HG03280 (cell line): ENCODE results near the gene LRRC8A.
A peak's percentile ranks its signal among the peaks of the same experiment; 100 is the strongest.

Experiments
- ATAC-seq: cut with Tn5 transposase; IDR thresholded peaks from one replicate; pipeline ENCODE4 v1.9.1; 2021; ENCODE audit warnings: mild to moderate bottlenecking, moderate library complexity; ENCODE audit not compliant: unreplicated experiment

The LRRC8A gene

DNA sequence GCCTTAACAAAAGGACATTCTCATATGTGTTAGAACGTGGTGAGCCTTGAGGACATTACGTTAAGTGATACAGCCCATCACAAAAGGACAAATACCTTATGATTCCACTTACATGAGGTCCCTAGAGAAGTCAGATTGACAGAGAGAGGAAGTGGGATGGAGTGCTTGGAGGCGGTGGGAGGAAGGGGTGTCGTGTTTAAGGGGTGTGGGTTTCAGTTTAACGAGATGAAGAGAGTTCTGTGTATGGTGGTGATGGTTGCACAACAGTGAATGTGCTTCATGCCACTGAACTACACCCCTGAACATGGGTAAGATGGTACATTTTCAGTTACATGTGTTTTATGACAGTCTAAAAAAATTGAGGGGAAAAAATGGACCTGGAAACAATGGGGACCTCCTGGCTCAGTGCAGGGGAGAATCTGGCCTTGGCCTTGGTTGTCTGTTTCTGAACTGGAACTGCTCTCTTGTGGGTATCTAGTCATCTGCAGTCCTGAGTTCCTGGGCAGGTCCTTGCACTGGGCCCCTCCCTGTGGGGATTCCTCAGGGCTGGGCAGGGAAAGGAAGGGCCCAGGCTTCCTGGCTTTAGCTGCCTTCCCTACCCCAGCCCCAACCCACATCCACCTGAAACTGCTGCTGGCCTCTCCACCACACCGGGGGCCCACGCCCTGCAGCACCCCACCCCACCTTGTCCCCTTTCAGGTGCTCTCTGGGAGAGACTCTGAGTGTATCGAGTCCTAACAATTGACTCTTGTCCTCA is 17.8 kb downstream of the LRRC8A start:
- no peak for ATAC-seq

DNA sequence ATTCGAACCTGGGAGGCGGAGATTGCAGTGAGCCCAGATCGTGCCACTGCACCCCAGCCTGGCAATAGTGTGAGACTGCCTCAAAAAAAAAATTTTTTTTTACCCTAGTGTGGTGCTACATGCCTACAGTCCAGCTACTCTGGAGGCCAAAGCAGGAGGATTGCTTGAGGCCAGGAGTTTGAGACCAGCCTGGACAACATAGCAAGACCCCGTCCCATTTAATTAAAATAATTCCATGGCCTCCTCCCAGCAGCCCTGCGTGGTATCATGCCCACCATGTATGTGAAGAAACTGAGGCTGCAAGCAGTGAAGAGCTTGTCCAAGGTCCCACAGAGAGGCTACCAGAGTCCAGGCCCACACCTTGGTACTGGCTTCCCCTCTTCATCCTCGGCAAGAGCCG is 19.4 kb downstream of the LRRC8A start:
- ATAC-seq = no peak

DNA sequence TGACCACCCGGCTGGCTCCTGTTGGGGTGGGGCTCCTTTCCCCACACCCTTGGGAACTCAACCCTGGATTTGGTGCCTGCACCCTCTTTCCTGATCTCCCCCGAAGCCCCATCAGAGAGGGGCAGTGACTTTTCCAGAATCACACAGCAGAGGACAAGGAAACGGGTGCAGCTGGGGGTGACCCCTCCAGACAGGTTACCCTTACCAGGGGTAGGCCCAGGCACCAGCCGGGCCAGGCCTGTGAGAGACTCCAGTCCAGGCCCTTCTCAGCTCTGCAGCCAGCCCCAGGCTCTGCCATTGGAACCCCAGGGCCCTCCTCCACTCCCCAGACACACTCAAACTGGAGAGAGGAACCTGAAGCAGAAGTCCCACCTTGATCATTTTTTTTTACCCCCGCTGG is 19.9 kb downstream of the LRRC8A start:
- no peak for ATAC-seq

DNA sequence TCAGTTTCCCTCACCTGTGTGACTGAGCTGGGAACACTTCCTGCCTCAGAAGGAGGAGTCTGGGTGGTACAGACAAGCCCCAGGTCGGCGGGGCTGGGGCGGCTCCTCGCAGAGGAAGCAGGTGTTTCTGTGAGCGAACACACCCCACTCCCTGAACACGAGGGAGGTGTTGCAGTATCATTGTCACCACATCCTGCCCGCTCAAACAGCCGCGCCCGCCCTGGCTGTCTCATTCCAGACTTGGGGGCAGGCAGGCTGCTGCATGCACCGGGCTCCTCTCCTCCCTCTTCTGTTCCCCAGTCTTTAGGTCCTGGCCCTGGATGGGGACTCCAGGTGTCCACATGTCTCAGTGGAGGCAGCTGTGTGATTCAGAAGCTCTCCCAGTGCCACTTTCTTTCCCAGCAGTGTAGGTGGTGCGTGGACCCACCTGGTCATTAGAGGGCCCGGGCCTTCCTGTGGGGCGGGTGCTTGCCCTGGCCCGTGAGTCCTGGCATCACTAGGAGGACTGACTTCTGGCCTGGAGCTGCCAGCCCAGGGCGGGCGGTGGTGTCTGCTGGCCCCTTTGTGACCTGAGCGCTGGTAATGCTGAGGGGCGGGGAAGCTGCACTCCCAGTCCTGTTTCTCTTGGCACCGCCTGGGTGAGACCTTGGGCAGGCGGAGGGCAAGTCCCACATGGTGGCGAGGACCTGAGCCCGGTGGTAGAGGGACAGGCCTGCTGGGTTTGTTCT is 20.6 kb downstream of the LRRC8A start:
- peak; percentile 87 for ATAC-seq

DNA sequence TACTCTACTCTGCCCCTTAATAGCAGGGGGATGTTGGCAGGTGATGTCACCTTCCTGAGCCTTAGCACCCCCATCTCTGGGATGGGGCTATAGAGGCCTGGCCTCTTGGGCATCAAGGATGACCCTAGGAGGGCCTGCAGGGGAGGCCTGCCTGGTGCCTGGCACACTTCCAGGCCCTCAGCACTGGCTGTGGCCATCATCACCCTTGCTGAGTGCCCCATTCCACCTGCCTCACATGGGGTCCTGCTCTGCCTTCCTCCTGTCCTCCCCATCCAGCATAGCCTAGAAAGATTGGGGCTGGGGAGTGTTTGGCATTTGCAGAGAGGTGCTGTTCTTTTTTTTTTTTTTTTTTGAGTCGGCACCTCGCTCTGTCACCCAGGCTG is 21.1 kb downstream of the LRRC8A start:
- no peak for ATAC-seq

DNA sequence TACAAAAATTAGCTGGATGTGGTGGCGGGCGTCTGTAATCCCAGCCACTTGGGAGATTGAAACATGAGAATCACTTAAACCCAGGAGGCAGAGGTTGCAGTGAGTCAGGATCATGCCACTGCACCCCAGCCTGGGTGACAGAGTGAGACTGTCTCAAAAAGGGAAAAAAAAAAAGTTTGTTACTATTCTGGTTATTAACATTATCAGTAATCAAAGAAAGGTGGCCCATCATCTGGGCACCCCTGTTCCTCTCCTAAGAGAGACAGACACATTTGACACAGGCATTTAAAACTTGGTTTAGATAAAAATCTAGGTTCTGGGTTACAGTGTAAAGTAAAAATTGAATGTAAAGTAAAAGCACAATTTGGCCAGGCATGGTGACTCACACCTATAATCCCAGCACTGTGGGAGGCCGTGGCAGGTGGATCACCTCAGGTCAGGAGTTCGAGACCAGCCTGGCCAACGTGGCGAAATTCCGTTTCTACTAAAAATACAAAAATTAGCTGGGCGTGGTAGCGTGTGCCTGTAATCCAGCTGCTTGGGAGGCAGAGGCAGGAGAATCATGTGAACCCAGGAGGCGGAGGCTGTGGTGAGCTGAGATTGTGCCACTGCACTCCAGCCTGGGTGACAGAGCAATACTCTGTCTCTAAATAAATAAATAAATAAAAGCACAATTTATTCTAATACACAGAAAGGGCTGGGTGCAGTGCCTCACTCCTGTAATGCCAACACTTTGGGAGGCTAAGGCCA is 22.1 kb downstream of the LRRC8A start:
- no peak for ATAC-seq

DNA sequence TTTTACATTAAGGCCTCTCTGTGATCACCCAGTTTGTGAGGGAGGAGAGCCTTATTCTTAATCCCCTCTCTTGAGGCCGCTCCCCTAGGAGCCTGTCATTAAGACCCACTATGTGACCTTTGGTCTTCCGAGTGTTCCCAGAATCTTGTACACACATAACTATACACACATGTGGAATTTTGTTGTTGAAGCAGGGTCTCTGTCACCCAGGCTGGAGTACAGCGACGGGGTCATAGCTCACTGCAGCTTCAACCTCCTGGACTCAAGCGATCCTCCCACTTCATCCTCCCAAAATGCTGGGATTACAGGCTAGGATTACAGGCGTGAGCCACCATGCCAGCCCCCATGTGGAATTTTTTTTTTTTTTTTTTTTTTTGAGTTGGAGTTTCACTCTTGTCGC is 24.0 kb downstream of the LRRC8A start:
- ATAC-seq = no peak

DNA sequence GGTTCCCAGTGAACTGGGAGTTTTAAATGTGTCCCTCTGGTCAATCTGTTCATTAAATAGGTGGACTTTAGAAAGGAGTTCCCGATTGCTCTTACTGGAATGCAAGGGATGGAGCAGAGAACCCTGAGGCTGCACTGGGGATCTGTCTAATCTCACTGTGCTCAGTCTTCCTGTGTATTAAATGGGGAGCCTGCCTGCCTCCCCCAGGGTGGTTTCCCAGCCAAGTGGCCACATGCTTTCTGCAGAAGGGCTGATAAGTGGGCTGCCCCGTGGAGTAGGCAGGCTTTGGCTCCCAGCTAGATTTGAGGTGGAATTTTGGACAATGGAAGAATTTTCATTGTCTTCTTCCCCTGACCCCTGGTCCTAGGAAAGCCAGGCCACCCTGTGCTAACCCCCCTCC is 24.8 kb downstream of the LRRC8A start:
- no peak for ATAC-seq

DNA sequence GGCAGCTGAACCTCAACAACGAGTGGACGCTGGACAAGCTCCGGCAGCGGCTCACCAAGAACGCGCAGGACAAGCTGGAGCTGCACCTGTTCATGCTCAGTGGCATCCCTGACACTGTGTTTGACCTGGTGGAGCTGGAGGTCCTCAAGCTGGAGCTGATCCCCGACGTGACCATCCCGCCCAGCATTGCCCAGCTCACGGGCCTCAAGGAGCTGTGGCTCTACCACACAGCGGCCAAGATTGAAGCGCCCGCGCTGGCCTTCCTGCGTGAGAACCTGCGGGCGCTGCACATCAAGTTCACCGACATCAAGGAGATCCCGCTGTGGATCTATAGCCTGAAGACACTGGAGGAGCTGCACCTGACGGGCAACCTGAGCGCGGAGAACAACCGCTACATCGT is 26.4 kb downstream of the LRRC8A start:
- ATAC-seq = no peak

DNA sequence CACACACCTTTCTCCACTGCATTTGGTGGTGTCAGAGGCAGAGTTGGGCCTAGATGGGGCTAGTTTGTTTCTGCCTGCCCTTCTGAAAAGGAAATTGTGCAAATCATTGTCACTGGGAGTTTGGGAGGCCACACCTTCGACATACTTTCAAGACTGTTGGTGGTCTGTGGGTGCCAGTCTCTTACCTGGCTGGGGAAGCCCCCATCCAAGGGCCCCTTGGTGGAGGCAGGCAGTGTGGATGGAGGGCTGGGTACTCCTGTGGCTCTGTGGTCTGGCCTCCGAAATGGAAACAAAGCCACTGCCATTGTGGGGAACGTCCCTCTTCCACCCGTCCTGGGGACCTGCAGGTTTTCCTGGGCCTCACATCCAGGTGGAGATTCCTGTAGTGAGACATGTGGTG is 27.9 kb downstream of the LRRC8A start:
- ATAC-seq = no peak

DNA sequence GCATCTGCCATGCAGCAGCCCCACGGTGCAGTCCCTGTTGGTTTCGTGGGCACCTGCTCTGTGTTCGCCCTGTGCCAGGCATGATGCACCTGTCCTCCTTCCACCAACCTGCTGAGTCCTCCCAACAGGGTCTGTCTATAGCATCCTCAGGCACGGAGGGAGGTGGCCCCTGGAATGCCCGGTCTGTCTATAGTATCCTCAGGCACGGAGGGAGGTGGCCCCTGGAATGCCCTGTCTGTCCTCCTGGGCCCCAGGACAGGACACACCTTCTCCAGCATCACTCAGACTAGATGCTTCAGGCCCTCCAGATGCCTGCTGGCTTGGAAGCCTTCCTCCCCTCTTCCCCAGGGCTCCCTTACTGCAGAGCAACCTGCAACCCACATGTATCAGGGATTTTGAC is 29.0 kb downstream of the LRRC8A start:
- ATAC-seq = no peak

DNA sequence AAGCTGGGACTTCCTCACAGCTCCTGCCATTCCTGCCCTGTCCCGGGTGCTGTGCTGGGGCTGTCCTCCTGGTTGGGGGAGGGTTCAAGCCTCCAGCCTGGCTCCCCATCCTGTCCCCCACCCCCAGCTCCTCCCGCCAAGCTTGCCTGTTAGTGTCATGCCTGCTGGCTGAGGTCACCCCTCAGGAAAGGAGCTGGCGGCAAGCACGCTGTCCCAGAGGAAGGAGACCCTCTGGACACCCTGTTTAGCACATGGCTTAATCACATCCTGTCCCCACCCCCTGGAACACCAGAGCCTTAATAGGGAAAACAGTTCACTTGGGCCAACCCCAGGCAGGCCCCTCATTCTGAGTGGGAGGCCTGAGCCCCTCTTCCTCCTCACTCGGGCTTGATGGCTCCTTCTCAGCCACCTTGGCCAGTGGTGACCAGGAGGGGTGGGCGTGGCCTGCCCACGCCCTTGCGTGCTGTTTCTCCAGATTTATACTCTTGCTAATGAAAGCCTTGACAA is 29.6 kb downstream of the LRRC8A start:
- no peak for ATAC-seq

DNA sequence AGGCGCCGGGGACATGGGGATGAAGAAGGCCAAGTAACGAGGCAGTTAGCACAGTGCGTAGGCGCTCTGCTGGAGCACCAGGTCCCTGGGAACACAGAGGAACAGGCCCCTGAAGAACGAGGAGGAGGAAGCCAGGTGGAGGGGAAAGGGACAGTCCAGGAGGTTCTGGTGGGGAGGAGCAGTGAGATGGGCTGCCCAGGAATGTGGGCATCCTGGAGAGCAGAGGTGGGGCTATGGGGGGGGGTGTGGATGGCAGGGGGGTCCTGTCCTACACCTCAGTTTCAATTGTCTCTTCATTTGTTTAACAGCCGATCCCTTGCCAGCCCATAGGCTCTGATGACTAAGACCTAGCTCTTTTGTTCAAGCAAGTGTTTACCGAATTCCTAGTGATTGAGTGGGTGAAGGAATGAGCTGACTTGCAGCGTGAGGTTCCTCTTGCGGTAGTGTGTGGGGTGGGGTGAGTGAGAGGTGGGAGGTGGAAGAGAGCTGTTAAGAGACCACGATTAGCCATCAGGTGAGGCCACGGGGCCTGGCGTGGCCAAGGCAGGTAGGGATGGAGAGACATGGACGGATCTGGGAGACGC is 30.4 kb downstream of the LRRC8A start:
- no peak for ATAC-seq

DNA sequence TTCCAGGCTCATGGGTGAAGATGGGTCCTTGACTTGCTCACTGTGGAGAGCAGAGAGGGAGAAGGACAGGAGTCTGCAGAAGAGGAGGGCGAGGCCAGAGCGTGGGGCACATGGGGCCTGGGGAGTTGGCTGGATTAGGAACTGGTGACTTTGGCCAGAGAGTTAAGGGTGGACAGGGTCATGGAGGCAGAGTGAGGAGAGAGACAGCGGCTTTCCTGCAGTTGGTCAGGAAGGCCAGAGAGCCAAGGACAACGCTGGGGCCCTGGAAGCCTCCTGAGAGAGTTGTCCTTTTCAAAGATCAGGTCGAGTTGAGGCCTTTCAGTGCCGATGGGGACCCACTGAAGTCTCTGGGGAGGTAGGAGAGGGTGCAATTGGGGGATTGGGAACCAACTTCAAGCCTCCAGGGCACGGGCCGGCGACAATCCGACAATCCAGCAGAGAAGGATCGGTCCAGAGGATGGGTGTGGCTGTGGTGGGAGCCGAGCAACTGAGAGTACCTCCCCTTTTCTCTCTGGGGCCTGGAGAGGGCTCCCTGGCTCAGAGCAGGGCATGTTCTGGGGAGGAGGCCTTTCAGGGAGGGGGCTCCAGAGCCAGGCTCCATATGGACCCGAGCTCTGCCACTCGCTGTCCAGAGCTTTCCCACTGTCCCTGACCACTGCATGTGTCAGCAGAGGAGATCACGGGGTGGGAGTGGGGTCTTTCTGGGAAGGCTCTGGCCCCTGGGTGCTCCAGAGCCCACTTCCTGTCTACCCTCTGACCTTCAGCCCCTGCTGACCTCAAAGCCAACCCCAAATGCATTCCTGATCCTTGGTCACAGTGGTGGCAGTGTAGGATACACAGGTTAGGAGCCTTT is 31.3 kb downstream of the LRRC8A start:
- ATAC-seq = no peak

DNA sequence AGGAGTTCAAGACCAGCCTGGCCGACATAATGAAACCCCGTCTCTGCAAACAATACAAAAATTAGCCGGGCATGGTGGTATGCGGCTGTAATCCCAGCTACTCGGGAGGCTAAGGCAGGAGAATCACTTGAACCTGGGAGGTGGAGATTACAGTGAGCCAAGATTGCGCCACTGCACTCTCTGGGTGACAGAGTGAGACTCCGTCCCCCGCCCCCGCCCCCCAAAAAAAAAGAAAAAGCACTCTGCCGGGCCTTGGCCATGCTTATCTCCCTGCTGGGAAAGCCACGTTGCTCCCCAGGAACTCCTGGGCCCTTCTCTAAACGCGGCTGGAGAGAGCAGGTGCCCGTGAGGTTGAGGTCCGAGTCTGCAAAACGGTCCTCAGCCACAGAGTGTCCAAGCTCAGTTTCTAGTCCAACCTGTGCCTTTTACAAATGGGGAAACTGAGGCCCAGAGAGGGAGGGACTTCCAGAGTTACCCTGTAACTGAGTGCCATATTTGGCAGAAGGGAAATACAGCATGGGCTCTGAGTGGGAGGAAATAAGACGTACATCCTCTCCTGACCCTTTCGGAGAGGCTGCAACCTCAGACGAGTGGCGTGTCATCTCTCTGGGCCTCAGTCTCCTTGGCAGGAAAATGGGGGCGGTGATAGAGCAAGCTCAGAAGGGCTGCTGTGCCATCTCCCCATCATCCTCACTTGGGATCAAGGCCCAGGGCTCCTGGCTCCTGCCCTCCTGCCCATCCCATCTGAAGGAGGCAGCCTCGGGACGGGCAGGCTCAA is 32.3 kb downstream of the LRRC8A start:
- no peak for ATAC-seq

DNA sequence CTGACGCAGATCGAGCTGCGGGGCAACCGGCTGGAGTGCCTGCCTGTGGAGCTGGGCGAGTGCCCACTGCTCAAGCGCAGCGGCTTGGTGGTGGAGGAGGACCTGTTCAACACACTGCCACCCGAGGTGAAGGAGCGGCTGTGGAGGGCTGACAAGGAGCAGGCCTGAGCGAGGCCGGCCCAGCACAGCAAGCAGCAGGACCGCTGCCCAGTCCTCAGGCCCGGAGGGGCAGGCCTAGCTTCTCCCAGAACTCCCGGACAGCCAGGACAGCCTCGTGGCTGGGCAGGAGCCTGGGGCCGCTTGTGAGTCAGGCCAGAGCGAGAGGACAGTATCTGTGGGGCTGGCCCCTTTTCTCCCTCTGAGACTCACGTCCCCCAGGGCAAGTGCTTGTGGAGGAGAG is 34.3 kb downstream of the LRRC8A start:
- no peak for ATAC-seq

DNA sequence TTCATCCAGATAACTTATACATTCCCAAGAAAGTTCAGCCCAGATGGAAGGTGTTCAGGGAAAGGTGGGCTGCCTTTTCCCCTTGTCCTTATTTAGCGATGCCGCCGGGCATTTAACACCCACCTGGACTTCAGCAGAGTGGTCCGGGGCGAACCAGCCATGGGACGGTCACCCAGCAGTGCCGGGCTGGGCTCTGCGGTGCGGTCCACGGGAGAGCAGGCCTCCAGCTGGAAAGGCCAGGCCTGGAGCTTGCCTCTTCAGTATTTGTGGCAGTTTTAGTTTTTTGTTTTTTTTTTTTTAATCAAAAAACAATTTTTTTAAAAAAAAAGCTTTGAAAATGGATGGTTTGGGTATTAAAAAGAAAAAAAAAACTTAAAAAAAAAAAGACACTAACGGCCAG is 34.8 kb downstream of the LRRC8A start:
- no peak for ATAC-seq

DNA sequence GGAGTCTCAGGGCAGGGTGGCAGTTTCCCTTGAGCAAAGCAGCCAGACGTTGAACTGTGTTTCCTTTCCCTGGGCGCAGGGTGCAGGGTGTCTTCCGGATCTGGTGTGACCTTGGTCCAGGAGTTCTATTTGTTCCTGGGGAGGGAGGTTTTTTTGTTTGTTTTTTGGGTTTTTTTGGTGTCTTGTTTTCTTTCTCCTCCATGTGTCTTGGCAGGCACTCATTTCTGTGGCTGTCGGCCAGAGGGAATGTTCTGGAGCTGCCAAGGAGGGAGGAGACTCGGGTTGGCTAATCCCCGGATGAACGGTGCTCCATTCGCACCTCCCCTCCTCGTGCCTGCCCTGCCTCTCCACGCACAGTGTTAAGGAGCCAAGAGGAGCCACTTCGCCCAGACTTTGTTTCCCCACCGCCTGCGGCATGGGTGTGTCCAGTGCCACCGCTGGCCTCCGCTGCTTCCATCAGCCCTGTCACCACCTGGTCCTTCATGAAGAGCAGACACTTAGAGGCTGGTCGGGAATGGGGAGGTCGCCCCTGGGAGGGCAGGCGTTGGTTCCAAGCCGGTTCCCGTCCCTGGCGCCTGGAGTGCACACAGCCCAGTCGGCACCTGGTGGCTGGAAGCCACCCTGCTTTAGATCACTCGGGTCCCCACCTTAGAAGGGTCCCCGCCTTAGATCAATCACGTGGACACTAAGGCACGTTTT is 35.4 kb downstream of the LRRC8A start:
- ATAC-seq = no peak

DNA sequence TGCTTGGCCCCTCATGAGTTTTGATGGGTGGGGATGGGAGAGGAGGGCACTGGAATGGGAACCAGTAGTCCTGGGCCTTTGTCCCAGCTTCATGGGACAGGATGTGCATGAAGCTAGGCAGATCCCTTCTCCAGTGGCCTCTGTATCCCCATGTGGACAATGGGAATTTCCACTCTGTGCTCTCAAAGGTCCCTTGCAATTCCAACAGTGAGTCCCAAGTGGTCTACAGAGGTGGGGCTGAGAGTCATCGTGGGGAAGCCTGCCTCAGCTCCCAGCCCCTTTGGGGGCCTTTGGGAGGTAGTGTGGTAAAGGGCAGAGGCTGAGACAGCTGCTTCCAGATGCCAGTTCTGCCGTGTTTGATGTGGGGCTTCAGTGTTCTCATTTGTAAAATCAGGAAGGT is 37.0 kb downstream of the LRRC8A start:
- ATAC-seq = no peak
